Measurements from ENCODE around the gene TECR.
"Not testable (repeated sequence)": the region's sequence is repeated elsewhere in the genome, so short reads cannot be mapped to it uniquely, and the experiment has no call there.

Gene TECR

DNA sequence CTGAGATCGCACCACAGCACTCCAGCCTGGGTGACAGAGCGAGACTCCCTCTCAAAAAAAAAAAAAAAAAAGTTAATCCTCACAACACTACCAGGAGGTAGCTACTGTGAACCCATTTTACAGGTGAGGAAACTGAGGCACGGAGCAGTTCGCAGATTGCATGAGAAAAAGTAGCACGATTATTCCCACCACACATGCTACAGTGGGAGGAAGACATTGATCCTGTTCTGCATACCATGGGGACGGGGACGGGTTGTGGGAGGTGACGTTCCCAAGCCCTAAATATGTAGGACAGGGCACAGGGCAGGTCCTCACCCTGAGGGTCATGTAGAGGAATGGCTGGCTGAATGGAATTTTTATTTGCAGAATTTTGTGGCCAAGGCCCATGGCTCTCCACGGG, 77.2 kb downstream of the TECR start:
- TF ChIP-seq, protein P1, sequence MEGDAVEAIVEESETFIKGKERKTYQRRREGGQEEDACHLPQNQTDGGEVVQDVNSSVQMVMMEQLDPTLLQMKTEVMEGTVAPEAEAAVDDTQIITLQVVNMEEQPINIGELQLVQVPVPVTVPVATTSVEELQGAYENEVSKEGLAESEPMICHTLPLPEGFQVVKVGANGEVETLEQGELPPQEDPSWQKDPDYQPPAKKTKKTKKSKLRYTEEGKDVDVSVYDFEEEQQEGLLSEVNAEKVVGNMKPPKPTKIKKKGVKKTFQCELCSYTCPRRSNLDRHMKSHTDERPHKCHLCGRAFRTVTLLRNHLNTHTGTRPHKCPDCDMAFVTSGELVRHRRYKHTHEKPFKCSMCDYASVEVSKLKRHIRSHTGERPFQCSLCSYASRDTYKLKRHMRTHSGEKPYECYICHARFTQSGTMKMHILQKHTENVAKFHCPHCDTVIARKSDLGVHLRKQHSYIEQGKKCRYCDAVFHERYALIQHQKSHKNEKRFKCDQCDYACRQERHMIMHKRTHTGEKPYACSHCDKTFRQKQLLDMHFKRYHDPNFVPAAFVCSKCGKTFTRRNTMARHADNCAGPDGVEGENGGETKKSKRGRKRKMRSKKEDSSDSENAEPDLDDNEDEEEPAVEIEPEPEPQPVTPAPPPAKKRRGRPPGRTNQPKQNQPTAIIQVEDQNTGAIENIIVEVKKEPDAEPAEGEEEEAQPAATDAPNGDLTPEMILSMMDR (conservative IDR thresholded peaks at IDR 0.05; ENCODE audit: low read depth, low read length), result no peak
- no peak overlapping the region for H3K4me3 ChIP-seq (ENCODE audit: low read depth, low read length)
- DNase-seq (ENCODE audit: low read depth), result no peak

DNA sequence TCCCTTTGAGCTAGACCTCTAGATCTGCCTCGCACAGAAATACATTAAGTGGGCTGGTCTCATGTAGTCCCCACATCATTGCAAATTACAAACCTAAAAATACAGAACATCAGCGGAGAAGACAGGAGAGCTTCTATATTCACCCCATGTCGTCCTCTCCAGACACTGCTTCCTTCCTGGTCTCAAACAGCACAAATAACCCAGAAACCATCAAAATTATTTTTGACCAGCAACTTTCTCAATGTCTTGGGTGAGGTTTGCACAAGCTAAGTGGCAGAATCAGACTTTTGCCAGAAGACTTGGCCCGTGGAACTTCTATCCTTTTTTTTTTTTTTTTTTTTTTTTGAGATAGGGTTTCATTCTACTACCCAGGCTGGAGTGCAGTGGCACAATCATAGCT, 81.7 kb downstream of the TECR start:
- no peak for DNase-seq (ENCODE audit: low read depth)
- no peak overlapping the region for H3K4me3 ChIP-seq (ENCODE audit: low read depth, low read length)
- TF ChIP-seq, protein P1 (conservative IDR thresholded peaks at IDR 0.05; ENCODE audit: low read depth, low read length), result no peak

DNA sequence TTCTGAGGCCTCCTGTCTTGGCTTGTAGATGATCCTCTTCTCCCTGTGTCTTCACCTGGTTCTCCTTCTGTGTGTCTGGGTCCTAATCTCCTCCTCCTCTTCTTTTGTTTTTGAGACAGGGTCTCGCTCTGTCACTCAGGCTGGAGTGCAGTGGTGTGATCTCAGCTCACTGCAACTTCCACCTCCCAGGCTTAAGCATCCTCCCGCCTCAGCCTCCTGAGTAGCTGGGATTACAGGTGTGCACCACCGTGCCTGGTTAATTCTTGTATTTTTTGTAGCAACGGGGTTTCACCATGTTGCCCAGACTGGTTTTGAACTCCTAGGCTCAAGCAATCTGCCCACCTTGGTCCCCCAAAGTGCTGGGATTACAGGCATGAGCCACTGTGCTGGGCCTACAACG, 82.8 kb downstream of the TECR start:
- H3K4me3 ChIP-seq (ENCODE audit: low read depth, low read length); DNase-seq (ENCODE audit: low read depth): not testable (repeated sequence)

DNA sequence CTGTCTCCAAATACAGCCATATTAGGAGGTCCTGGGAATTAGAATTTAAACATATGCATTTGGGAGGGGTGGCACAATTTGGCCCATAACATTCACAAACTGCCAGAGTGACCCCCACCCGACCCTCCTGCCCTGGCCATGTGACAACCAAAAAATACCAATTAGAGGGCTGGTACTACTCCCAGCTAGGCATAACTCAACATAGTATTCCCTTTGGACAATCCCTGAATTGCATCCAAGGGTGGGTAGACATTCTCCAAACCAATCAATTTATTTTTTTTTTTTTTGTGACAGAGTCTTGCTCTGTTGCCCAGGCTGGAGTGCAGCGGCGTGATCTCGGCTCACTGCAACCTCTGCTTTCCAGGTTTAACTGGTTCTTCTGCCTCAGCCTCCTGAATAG, 83.3 kb downstream of the TECR start:
- TF ChIP-seq, protein P1 (conservative IDR thresholded peaks at IDR 0.05; ENCODE audit: low read depth, low read length), result no peak
- DNase-seq (ENCODE audit: low read depth), result no peak
- no peak overlapping the region for H3K4me3 ChIP-seq (ENCODE audit: low read depth, low read length)

DNA sequence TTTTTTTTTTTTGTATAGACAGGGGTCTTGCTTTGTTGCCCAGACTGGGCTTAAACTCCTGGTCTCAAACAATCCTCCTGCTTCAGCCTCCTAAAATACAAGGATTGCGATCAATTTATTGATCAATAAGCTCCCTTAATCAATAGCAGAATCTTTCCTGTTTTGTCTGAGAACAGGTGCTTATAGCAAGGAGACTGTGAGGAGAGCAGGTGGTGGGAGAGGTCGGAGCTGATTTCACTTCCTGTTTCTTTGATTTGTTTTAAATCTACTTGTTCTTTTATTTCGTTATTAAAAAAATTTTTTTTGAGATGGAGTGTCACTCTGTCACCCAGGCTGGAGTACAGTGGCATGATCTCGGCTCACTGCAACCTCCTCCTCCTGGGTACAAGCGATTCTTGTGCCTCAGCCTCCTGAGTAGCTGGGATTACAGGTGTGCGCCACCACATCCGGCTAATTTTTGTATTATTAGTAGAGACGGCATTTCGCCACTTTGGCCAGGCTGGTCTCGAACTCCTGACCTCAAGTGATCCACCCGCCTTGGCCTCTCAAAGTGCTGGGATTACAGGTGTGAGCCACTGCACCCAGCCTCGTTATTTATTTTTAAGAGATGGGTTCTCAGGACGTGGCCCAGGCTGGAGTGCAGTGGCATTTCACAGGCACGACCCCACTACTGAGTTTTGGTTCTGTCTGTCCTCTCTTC, 84.2 kb downstream of the TECR start:
- not testable (repeated sequence) for H3K4me3 ChIP-seq (ENCODE audit: low read depth, low read length); DNase-seq (ENCODE audit: low read depth)

DNA sequence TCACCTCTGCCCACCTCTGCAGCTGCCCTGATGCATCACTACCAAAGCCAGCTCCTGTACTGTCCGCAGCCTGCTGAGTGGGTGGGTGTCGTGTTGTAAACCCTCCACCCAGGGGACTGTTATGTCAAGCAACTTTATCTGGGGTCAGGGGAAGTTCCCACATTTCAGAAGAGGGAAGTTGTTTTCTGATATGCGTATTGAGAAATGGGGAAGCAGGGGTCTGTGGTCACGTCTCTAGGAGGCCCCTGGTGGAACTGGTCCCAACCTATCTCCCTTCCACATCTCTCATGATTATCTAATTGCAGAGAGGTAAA, 84.7 kb downstream of the TECR start:
- DNase-seq (ENCODE audit: low read depth), result no peak
- TF ChIP-seq, protein P1 (conservative IDR thresholded peaks at IDR 0.05; ENCODE audit: low read depth, low read length), result no peak
- no peak overlapping the region for H3K4me3 ChIP-seq (ENCODE audit: low read depth, low read length)

All from choroid plexus epithelial cell (primary cell).